ENCODE data around the gene FUT1.
"Not testable (repeated sequence)": the region's sequence is repeated elsewhere in the genome, so short reads cannot be mapped to it uniquely, and the experiment has no call there.

FUT1 gene

DNA sequence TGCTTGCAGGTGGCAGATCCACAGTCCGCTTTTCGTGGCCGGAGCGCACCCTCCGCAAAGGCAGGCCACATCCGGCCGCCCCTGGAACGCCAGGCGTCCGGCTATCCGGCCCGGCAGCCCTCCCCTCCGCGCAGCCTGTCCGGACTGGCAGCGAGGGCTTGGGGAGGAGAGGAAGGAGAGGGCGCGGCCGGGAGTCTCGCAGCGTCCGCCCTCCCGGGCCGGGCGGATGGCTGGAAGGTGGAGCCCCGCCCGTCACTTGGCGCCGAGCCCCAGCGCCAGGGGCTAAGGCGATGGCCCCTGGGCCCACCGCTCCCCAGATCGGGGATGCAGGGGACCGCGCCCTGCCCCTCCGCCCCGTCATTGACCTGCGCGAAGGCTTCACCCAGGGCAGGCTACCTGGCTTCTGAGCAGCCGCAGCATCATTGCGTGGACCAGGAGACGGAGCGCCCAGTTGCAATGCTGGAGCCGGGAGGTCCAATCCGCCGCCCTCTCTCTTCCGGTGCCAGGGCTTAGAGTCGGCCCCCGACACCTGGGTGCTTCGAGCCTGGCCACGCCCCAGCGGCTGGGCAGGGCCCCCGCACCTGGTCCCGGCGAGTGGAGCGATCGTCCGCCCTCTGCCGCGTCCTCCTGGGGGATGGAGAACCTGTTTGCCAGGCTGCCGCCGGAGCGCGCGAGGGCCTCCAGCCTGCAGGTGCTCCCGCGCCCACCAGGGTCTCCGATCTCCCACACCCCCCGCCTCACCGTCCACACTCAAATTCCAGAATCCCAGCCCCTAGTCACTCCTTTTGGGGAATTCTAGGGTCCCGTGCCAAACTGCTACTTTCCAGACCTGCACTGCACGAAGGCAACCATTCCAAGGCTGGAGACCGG lies at the start of gene FUT1:
FUT1 (minus strand) TSS at position 146 of the 870 bp plus-strand sequence. CDS start 1,360 bp downstream, outside the sequence.
- DNase-seq, result no peak

DNA sequence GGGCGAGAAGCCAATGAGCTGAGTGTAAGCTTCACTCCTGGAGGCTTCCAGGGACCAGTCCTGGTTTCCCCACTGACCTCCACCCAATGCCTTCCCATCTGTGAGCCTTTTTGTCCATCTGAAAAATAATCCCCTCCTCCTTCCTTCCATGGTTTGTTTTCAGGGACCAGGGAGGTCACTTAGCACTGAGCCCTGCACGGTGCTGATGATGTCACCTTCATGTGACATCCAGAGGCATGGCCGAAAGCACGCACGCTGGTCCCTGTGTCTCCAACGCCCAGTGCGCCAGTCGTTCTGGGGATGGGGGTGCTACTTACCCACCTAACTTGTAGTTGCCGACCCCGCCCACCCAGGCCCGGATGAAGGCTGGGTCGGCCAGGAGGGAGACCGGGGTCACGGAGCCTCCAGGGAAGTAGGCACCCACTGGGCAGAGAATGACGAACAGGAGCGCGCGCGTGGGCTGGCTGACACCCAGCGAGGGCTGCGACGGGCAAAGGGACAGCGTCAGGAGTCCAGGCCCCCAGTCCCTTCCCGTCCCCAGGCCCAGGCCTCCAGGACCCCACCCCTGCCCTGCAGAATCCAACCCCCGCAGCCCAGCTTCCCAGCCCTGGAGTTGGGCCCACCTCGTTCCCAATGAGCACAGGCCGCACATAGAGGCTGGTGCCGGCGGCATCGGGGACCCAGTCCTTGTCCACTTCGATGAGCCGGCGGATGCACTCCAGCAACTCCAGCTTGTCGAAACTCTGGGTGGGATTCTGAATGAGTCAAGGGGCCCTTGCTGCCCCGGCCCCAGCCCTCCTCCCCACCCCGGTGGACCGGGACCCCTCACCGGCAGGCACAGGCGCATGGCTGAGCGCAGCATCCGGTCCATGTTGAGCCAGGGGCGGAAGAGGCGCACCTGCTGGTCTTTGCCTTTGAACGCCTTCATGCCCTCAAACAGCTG lies 47.2 kb upstream of the FUT1 start:
- no peak for DNase-seq

DNA sequence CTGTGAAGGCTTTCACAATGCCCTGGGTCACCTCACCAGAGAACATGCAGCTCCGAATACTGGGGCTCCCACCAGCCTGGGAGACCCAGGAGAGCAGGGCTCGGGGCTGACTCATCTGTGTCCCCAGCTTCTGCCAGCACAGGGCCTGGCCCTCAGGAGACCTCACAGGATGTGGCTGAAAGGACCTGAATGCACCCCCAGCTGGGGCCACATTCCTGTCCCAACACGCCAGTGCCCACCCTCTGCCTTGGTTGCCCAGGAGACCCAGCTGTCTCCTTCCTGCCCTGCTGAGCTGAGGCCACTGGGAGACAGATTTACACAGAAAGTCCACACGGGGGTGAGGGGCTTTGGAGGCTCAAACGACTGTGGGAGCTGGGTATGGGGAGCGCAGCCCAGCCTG lies 46.5 kb upstream of the FUT1 start:
- no peak for DNase-seq

DNA sequence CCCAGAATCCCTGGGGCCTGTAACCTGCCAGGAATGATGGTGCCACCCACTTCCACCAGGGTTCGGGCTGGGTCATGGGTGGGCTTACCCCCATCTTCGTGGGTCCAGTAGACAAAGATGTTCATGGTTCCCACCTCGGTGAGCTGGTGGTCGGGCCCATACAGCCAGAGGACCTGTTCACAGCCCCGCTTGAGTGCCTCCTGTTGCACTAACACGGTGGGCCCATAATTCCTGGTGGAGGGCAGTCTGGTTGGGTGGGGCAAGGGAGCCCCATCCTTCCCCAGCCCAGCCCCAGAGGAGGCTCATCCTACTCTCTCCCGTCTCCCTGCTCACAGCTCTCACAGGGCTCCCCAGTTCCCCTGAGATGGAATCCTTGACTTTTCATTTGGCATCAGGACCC lies 44.7 kb upstream of the FUT1 start:
- DNase-seq, result no peak

DNA sequence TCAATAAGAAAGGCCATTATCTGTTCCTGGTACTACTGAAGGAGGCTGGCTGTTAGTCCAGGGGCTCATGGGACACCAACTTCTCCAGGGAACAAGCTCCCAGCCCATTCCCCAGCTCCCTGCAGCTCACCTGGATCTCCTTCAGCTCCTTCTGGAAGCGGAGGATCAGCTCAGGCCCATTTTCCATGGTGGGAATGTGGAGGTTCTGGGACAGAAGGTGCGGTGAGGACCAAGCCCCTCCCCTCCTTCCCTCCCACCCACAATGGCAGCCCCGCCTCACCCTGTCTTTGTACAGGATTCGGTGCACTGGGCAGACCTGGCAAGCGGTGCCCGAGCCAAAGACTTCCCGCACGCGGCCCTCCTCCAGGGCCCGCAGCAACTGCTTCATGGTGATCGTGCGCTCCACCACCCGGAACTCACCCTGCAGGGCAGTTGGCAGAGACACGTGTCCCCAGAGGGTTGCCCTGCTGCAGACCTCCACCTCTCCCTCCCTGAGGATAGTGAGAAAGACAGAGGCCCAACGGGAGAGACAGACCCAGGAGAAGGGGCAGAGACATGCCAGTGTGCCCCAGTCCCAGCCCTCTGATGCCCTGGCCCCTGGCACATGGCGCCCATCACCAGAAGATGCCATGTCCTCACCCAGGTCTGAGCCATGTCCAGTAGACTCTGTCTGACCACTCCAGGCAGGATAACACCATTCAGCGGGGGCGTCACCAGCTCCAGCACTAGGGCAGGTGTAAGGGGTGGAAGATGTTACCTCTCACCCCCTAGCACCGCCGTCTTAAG lies 44.0 kb upstream of the FUT1 start:
- DNase-seq, result no peak

DNA sequence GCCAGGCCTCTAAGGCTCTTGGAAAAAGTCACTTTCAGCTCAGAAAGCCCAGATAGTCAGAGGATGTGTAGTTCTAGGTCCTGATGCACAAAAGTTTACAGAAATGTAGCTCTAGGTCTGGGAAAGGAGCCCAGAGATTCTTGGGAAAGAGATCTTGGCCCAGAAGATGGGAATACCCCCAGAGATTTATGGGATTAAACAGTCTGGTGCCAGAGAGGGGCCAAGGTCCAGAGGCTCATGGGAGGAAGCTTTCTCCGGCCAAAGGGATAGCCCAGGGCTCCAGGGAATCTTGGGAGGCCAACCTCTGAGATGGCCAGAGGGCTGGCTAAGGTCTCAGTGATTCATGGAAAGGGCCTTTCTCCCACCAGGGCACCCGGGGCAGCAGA lies 43.2 kb upstream of the FUT1 start:
- DNase-seq, result no peak

DNA sequence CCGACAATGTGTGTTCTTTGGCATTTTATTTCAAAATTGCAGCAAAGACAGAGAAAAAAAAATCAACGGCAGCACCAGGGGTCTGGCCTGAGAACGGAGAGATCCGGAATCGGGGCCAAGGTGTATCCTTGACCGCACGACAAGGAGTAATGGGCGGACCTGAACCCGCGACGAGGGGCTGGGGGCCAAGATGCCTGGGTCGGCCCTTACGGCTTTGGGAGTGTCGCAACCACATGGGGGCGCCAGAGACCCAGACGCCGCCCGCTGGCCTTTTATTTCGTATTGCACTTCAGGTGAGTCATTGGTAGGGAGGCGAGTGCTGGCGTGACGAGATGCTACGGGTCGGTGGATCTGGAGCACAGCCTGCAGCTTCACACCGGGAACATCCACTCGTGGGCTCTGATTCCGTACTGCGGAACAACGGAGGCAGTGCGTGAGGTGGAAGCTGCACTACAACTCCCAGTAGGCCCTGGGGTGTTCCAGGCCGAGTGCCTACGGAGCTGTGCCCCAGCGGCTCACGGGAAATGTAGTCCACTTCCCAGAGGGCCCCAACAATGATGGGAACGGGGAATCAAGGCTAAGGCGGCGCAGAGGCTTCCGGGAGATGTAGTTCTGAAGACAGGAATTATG lies 42.7 kb upstream of the FUT1 start:
- DNase-seq, result peak; percentile 93

DNA sequence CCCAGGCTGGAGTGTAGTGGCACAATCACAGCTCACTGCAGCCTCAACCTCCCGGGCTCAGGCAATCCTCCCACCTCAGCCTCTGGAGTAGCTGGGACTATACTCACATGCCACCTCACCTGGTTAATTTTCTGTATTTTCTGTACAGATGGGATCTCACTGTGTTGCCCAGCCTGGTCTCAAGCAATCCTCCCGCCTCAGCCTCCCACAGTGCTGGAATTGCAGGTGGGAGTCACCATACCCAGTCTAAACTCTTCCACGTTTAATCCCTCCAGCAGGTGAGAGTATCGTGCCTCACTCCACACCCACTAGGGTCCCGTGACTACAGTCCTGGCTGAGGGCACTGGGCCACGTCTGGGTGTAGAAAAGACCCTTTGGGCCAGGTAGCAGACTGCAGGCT lies 41.9 kb upstream of the FUT1 start:
- no peak for DNase-seq

DNA sequence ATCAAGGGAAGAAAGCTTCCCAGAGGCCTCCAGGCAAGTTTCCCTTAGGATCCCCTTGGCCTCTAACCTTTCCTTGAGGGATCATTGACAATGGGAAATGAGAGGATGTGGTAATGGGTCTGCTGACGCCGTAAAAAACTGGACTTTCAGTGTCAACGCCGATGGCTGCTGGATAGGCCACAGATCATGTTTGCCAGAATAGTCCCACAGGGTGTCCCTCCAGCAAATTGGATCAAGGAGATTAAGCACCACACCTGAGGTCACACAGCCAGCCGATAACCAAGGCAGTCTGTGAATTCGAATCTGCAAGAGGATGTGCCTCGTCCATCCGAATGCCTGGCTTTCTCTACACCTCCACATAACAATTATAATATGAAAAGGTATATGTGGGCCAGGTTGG lies 40.8 kb upstream of the FUT1 start:
- DNase-seq, result no peak

DNA sequence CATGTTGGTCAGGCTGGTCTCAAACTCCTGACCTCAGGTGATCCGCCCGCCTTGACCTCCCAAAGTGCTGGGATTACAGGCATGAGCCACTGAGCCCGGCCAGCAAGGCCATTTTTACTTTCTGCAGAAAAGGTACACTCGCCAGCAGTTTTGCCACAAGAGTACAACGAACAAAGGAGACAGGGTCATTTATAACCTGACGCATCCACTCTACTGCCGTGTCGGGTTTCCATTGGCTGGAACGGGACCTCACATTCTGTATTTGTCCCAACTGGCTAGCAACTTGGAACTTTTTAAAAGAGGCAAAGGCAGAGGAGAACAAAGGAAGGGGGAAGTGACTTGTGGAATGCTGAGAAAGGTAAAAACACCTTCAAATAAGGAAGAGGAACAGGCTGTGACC lies 34.9 kb upstream of the FUT1 start:
- DNase-seq, result not testable (repeated sequence)

DNA sequence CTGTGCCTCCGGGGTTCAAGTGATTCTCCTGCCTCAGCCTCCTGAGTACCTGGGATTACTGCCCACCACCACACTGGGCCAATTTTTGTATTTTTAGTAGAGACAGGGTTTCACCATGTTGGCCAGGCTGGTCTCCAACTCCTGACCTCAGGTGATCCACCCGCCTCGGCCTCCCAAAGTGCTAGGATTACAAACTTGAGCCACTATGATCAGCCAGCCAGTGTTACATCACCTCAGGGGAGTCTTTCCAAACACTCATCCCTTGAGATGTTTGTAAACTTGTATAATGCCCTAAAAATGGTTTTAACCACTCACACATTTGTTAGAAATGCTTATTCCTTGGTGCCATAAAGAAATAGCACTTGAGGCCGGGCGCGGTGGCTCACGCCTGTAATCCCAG lies 34.0 kb upstream of the FUT1 start:
- not testable (repeated sequence) for DNase-seq

DNA sequence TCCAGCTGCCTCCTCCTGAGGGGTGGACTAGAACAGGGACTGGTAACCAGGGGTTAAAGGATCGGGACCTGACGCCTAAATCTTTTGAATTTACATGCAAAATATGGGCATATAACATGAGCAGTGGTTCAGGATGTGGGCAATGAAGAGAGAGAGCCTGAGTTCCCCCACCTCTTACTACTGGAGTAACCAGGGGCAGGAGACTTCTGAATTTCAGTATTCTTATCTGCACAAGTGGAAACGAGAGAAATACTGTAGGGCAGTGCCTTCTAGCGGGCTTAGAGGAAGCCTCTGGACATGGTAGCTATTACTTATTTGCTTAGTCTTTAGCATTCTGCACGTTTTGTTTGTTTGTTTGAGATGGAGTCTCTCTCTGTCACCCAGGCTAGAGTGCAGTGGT lies 32.1 kb upstream of the FUT1 start:
- DNase-seq, result no peak

DNA sequence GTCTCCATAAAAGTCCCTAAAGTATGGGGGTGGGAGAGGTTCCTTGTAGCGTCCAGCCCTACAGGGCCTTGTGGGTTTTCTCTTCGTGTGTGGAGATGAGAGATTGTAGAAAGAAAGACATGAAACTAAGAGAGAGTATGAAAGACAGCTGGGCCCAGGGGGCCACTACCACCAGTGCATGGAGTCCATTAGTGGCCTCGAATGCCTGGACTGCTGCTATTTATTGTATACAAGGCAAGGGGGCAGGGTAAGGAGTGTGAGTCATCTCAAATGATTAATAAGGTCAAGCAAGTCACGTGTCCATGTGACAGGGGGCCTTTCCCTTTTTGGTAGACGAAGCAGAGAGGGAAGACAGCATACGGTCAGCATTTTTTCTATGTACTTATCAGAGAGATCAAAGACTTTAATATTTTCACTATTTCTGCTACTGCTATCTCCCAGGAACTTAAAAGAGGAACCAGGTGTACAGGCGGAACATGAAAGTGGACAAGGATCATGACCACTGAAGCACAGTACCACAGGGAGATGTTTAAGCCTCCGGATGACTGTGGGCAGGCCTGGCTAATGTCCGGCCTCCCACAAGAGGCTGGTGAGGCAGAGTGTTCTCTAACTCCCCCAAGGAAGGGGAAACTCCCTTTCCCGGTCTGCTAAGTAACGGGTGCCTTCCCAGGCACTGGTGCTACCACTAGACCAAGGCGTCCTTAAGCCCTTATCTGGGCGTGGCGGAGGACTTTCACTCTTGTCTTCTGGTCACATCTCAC lies 28.4 kb upstream of the FUT1 start:
- no peak for DNase-seq

DNA sequence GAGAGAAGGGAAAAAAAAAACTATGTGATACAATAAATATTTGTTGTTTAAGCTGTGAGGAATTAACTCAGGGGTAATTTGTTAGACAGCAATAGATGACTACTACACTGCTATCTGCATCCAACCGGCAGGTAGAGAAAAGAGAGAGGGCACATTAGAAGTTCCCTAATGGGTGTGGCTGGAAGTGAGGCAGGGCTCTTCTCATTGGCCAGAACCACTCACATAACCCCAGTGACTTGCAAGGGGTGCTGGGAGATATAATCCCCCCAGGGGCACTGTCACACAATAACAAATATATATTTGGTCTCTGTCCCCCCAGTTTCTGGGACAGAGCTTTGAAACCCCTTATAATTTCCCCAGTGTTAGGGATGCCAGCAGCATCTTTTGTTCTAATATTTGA lies 27.2 kb upstream of the FUT1 start:
- no peak for DNase-seq

DNA sequence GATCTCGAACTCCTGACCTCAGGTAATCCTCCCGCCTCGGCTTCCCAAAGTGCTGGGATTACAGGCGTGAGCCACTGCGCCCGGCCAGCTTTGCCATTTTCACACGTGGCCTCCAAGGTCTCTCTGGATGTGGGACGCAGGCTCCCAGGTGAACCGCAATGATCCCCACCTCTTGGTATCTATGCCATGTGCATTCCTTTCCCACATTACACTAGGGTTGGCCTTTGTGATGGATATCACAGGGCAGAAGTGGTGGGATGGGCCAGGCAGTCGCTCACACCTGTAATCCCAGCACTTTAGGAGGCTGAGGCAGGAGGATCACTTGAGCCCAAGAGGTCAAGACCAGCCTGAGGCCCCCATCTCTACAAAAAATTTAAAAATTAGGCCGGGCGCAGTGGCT lies 25.3 kb upstream of the FUT1 start:
- no peak for DNase-seq

DNA sequence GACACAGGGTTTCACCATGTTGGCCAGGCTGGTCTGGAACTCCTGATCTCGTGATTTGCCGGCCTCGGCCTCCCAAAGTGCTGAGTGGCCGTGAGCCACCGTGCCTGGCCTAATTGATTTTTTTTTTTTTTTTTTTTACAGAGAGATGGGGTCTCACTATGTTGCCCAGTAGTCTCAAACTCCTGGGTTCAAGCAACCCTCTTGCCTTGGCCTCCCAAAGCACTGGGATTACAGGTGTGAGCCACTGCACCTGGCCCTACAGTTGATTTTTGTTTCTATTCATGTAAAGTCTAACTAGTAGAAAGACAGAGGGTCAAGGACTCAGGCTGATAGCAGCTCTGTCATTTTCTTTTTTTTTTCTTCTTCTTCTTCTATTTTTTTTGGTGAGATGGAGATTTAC lies 24.7 kb upstream of the FUT1 start:
- no peak for DNase-seq

DNA sequence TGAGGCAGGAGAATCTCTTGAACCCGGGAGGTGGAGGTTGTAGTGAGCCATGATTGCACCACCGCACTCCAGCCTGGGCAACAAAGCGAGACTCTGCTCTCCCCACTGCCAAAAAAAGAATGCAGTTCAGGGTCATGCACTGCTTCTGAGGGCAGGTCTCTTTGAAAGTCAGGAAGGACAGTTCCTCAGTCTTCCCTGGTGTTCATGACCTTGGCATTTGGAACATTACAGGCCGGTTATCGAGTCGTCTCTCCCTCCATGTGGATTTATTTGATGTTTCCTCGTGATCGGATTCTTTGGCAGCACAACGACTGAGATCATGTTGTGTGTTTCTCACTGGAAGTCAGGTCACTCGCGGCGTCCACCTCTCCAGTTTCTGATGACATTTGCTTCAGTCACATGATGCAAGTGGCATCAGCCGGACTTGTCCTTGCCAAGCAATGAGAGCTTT lies 20.1 kb upstream of the FUT1 start:
- no peak for DNase-seq

DNA sequence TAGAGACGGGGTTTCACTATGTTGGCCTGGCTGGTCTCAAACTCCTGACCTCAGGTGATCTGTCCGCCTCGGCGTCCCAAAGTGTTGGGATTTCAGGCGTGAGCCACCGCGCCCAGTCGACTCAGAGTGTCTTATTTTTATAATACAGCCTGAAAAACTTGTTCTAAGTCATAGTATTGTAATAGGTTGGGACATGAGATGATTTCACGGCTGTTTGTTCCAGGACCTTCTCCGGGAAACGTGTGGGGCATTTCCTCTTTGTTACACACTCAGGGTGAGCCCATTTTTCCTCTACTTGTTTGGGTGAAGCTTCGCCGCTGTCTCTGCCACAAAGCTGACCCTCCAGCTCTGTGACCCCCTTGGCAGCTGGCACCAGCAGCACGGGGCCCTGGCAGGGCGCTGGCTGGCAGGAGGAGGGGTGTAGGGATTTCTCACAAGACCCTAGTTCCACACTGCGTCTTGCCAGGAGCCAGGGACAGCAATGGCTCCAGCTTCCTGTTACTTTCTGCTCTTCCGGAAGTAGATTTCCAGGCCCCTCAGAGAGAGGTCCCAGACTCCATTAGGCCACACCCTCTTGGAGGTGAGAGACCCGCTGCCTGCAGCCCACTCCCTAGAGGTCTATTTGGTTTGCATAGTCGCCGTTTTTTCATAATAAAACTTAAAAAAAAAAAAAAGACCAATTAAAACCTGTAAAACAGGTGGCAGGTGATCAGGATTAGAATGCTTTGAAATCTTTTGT lies 18.5 kb upstream of the FUT1 start:
- no peak for DNase-seq

DNA sequence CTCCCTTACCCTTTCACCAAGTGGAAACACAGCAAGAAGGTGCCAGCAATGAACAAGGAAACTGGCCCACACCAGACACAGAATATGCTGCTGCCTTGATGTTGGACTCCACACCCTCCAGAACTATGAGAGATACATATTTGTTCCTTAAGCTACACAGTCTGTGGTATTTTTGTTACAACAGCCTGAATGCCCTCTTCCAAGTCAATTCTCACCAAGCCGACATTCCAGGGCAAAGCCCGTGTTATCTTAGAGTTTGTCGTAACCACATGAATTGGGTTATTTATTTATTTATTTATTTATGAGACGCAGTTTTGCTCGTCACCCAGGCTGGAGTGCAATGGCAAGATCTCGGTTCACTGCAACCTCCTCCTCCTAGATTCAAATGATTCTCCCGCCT lies 17.8 kb upstream of the FUT1 start:
- DNase-seq, result no peak

DNA sequence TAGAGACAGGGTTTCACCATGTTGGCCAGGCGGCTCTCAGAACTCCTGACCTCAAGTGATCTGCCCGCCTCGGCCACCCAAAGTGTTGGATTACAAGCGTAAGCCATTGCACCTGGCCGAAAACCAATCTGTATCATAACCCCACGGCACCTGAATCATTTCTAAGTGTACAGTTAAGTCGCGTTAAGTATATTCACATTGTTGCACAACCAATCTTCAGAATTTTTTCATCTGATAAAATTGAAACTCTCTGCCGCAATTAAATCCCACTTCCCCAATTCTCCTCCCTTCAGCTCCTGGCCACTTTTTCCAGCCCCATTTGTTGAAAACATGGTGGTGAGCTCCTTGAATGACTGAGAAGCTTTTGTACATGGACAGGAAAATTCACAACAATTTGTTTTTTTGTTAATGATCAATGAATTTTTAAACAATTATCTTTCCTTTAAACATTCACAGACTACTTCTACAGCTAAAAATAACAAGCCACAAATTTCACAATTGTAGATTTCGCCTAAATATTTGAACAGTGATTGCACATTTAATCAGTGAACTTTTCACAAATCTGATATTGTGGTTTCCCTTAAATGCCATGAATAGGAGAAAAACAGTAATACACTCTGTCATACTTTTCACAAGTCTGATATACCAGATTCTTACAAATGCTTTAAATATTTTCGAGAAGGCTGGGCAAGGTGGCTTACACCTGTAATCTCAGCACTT lies 16.7 kb upstream of the FUT1 start:
- no peak for DNase-seq

Measured in midbrain (tissue), 1 donor.